GM18505 (cell line): ENCODE data around the gene RNF19B.

ENCODE experiments used
- ATAC-seq: cut with Tn5 transposase; IDR thresholded peaks from one replicate; pipeline ENCODE4 v1.9.1; 2021; ENCODE audit not compliant: unreplicated experiment
- POLR2A ChIP-seq: IDR thresholded peaks from 4 replicates; pipeline ENCODE4 v1.6.1; 2011; ENCODE audit warnings: borderline replicate concordance; ENCODE audit not compliant: insufficient read depth, insufficient read length; ENCODE audit errors: extremely low read depth

The RNF19B gene

GRCh38 chr1:32969566-32969965 lies 5.0 kb upstream of the RNF19B start:
- no peak for ATAC-seq
- TF ChIP-seq POLR2A, result no peak

- ATAC-seq, result no peak
- no peak for TF ChIP-seq POLR2A
Observed at GRCh38 chr1:32967888-32968568, 3.4 kb upstream of the RNF19B start.

DNA sequence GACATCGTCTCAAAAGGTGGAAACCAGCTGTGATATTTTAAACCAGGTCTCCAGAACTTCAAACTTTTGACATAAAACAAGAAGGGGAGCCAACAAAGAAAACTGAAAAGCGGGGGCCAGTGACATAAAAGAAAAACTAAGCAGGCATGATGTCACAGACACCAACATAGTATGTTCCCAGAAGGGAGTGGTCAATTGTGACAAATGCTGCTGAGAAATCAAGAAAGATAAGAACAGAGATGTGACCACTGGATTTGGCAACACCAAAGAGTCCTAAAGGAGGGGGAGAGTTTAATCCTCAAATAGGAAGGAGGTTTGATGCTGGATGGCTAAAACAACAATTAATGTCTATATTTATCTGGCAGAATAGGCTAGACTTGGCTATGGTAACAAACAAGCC lies 2.3 kb upstream of the RNF19B start:
- TF ChIP-seq POLR2A, result no peak

GRCh38 chr1:32965251-32965747 lies 690 bp upstream of the RNF19B start:
- ATAC-seq, result no peak
- TF ChIP-seq POLR2A, result no peak

More for the DNA sequence above, 2.3 kb upstream of the RNF19B start:
- no peak for ATAC-seq

DNA sequence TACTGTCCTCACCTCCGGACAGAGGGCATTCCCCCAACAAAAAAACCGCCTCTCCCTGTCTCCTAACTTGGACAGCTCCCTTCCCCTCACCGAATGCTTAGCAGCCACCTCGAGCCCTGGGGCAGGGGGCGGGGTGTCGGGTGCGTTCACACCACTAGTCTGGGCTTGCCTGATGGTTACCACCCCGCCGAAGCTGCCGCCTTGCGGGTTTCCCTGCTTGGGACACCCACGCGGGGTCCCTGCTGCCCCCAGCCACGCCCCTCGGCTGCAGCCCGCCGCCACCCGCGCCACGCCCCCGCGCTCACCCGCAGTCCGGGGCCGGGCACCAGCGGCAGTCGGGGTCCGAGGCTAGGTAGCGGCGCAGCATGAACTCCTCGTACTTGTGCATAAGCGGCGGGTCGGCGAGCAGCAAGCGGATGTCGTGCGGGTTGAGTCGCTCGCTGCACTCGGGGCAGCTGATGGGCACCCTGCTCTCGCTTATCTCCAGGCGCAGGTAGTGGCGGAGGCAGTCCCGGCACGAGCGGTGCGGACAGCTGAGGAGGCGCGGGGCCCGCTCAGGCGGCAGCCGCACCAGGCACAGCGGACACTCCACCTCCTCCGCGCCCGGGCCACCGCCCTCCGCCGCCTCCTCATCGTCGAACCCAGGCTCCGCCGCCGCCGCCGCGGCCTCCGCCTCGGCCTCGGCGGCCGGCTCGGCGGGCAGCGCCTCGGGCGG lies 706 bp downstream of the RNF19B start:
- ATAC-seq, result peak; percentile 24
- no peak for TF ChIP-seq POLR2A

DNA sequence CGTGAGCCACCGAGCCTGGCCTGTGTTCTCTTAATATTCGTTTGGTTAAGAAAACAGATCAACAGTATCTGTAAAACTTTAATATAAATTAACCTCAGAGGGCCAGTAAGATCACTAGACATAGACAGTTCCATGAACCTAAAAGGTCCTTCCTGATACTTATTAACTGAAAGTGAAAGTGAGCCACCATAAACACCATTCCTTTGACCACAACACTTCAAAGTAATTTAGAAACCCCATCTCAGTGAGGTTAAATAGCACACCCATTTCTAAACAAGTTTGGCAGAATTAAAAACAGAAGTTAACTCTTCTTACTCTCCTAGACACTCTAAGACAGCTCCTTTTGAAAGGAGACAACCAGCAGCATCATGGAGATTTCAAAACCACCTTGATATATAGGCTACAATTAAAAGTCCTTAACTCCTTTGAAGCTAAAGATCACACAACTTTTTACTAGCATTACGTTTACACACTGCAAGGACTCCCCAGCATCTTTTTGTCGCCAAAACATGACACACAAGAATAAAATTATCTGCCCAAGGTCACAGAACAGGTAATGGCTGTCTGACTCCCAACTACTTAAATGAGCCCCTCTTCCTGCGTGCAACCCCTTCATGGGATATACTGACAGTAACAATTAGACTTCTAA lies 2.2 kb downstream of the RNF19B start:
- no peak for TF ChIP-seq POLR2A

DNA sequence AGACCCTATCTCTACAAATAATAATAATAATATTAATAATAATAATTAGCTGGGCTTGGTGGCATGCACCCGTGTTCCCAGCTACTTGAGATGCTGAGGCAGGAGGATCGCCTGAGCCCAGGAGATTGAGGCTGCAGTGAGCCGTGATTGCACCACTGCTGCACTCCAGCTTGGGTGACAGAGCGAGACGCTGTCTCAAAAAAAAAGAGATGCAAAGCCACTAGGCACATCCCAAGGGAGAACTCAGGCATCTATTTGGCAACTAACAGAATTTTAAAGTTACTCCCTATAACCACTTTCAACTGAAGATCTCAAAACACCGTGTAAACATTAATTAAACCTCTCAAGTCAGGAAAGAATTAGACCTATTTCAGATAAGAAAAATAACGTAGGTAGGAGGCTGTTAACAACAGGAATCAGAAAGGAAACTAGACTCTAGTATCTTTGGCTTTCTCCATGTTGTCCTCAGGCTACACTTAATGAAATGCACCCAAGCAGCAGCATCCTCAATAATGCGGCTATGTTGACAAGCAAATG lies 3.7 kb downstream of the RNF19B start:
- no peak for TF ChIP-seq POLR2A
- ATAC-seq, result no peak

More for the DNA sequence above, 2.2 kb downstream of the RNF19B start:
- ATAC-seq, result no peak

GRCh38 chr1:32960342-32960741 lies 4.3 kb downstream of the RNF19B start:
- no peak for TF ChIP-seq POLR2A
- ATAC-seq, result no peak

GRCh38 chr1:32958827-32959226 lies 5.8 kb downstream of the RNF19B start:
- no peak for ATAC-seq
- no peak for TF ChIP-seq POLR2A

DNA sequence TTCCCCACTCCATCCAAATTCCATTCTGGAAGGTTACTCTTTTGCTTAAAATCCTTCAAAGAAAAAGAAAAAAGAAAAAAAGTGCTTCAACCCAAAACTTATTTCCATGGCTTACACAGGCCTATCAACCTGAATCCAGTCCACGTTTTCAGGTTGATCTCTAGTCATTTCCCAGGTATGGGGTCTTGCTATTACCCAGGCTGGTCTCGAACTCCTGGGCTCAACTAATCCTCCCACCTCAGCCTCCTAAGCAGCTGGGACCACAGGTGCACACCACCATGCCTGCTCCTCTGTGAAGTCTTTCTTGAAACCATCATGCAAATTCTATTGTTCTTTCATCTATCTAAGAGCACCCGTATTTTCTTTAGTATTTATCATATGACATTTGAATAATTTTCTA lies 7.6 kb downstream of the RNF19B start:
- no peak for ATAC-seq
- TF ChIP-seq POLR2A, result no peak

GRCh38 chr1:32954168-32954567 lies 10.4 kb downstream of the RNF19B start:
- TF ChIP-seq POLR2A, result no peak
- no peak for ATAC-seq

DNA sequence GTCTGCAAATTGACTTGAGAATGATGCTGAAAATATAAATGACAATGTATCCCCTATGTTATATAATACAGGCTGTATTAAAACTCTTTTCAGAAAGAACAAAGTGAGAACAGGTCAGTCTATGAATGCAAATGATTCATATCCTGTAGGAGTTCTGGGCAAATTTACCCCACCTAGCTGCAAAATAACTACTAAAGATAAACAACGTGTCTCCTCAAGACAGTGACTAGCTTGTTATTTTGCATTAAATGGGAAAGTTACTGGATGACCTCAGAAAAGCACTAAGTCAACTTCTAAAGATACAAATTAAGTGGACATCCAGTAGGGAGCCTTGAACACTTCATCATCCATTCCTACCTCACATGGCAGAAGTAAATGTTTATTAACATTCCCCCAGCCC lies 11.1 kb downstream of the RNF19B start:
- ATAC-seq, result no peak
- TF ChIP-seq POLR2A, result no peak

DNA sequence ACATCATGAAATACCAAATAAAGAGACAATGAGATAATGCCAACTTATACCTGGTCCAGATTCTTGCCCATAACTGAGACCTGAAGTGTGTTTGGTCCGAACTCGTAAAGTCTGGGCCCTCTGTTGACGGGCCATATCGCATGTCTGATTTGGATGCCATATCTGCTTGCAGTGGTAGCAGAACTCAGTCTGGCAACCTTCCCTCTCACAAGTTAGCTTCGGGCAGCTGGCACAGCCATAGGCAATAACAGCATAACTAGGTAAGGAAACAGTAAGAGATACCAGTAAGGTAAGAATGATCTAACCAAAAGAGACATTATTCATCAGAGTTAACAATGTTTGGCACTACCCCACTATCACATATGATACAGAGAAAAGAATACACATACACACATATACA lies 15.1 kb downstream of the RNF19B start:
- no peak for TF ChIP-seq POLR2A
- ATAC-seq, result no peak
